Karpas-422 (cell line): Measurements from ENCODE around the gene SORD. TPM values are rescaled to one million over a fixed set of nuclear protein-coding genes. Genes with fewer than 3 reads are reported as not detected.
"Not testable (repeated sequence)": the region's sequence is repeated elsewhere in the genome, so short reads cannot be mapped to it uniquely, and the experiment has no call there.

Source experiments
- DNase-seq: peaks from one replicate; pipeline ENCODE4 v3.0.0-alpha.2; 2015
- H2AFZ ChIP-seq: fragments of 200-600 bp; sonication (generic); 2 replicates; pipeline ENCODE4 v1.6.1; 2014; ENCODE audit warnings: antibody characterized with exemption, low read length, mixed read lengths
- H3K27ac ChIP-seq: fragments of 200-600 bp; sonication (generic); 2 replicates; pipeline ENCODE4 v1.5.1; 2014; ENCODE audit warnings: mild to moderate bottlenecking, low read length, moderate library complexity
- H3K27me3 ChIP-seq: fragments of 200-600 bp; sonication (generic); 2 replicates; pipeline ENCODE4 v1.6.1; 2014; ENCODE audit warnings: low read length, mixed read lengths
- H3K36me3 ChIP-seq: fragments of 200-600 bp; sonication (generic); 2 replicates; pipeline ENCODE4 v1.6.1; 2014; ENCODE audit warnings: low read length, mixed read lengths; ENCODE audit not compliant: insufficient read depth
- H3K4me1 ChIP-seq: fragments of 200-600 bp; sonication (generic); 2 replicates; pipeline ENCODE4 v1.6.1; 2014; ENCODE audit warnings: mild to moderate bottlenecking, low read length, mixed read lengths
- H3K4me2 ChIP-seq: fragments of 200-600 bp; sonication (generic); 2 replicates; pipeline ENCODE4 v1.6.1; 2014; ENCODE audit warnings: low read length, low read depth, mild to moderate bottlenecking; ENCODE audit not compliant: poor library complexity, severe bottlenecking
- H3K4me3 ChIP-seq: fragments of 200-600 bp; sonication (generic); 2 replicates; pipeline ENCODE4 v1.5.1; 2014; ENCODE audit warnings: mild to moderate bottlenecking, antibody characterized with exemption, low read length, mixed read lengths
- H3K79me2 ChIP-seq: fragments of 200-600 bp; sonication (generic); 2 replicates; pipeline ENCODE4 v1.6.1; 2014; ENCODE audit warnings: mild to moderate bottlenecking, low read length, mixed read lengths
- H3K9ac ChIP-seq: fragments of 200-600 bp; sonication (generic); 2 replicates; pipeline ENCODE4 v1.6.0; 2014; ENCODE audit warnings: low read length
- H3K9me2 ChIP-seq: fragments of 200-600 bp; sonication (generic), shearing (Covaris generic); replicated peaks from 2 replicates; pipeline ENCODE4 v1.6.0; 2014; ENCODE audit warnings: mild to moderate bottlenecking, low read length, moderate library complexity; ENCODE audit not compliant: insufficient read depth
- H3K9me3 ChIP-seq: fragments of 300-700, 200-600 bp; sonication (generic); 2 replicates; pipeline ENCODE4 v1.6.1; 2014; ENCODE audit warnings: low read length, mixed read lengths
- H4K20me1 ChIP-seq: fragments of 200-600 bp; sonication (generic); 2 replicates; pipeline ENCODE4 v1.6.1; 2014; ENCODE audit warnings: mild to moderate bottlenecking, antibody characterized with exemption, low read length, low read depth; ENCODE audit not compliant: insufficient read depth
- total RNA-seq: library from RNA; depleted of rRNA; stranded (reverse); fragments of >200 nt; shearing (Covaris generic); gene quantifications from 2 replicates; pipeline ENCODE4 v1.2.3, GENCODE V29; 2014; ENCODE audit warnings: low replicate concordance

SORD gene
- total RNA-seq, 1 experiment from 2014 or later = 33.5 TPM

GRCh38 chr15:45030743-45031142 lies 7.7 kb downstream of the SORD start:
- H3K27me3 ChIP-seq = no peaks in the 10 kb centered on the region
- no peak overlapping the region for H3K27ac ChIP-seq
- peaks cover 55% of the 10 kb centered on the region for H3K79me2 ChIP-seq
- no peak overlapping the region for H3K9ac ChIP-seq
- peaks cover 15% of the 10 kb centered on the region for H3K4me1 ChIP-seq
- H3K4me2 ChIP-seq = no peak overlapping the region
- no peaks in the 10 kb centered on the region for H4K20me1 ChIP-seq
- no peaks in the 10 kb centered on the region for H3K9me2 ChIP-seq
- no peak overlapping the region for H3K4me3 ChIP-seq
- peak; percentile 27 for DNase-seq
- peaks cover 47% of the 10 kb centered on the region for H3K36me3 ChIP-seq
- no peaks in the 10 kb centered on the region for H3K9me3 ChIP-seq
- no peak overlapping the region for H2AFZ ChIP-seq

DNA sequence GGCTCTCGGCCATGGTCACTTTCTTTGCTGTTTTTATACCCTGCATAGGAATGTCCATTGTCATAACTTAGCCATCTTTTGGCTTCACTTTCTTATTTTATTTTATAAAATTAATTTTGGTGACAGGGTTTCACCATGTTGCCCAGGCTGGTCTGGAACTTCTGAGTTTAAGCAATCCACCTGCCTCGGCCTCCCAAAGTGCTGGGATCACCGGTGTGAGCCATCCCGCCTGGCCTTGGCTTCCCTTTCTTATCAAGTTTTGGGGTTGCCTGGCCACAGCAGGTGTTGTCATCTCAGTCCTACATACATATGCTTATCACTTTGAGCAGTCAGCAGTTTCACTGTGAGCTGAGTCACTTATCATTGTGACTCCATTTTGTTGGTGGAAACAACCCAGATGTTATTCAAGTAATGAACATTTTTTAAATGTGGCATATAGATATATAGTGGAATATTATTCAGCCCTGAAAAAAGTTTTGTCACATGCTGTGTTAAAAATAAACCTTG lies 8.6 kb downstream of the SORD start:
- DNase-seq, H3K4me2 ChIP-seq: not testable (repeated sequence)

GRCh38 chr15:45032501-45032900 lies 9.5 kb downstream of the SORD start:
- not testable (repeated sequence) for H3K4me1 ChIP-seq, H3K4me2 ChIP-seq, H4K20me1 ChIP-seq, H3K27ac ChIP-seq, DNase-seq, H2AFZ ChIP-seq, H3K9me3 ChIP-seq, H3K4me3 ChIP-seq, H3K27me3 ChIP-seq, H3K9me2 ChIP-seq, H3K9ac ChIP-seq
- Histone ChIP-seq H3K36me3 (peaks cover 34% of the 10 kb centered on the region), H3K79me2 (peaks cover 43% of the 10 kb centered on the region)

More for the DNA sequence above, 8.6 kb downstream of the SORD start:
- H2AFZ ChIP-seq, H3K27ac ChIP-seq, H4K20me1 ChIP-seq, H3K9ac ChIP-seq, H3K9me3 ChIP-seq, H3K4me3 ChIP-seq, H3K9me2 ChIP-seq, H3K27me3 ChIP-seq, H3K4me1 ChIP-seq: not testable (repeated sequence)
- peaks cover 48% of the 10 kb centered on the region for H3K79me2 ChIP-seq
- peaks cover 43% of the 10 kb centered on the region for H3K36me3 ChIP-seq

GRCh38 chr15:45034087-45034486 lies 11.1 kb downstream of the SORD start:
- peaks cover 39% of the 10 kb centered on the region for H3K79me2 ChIP-seq
- not testable (repeated sequence) for H3K9me2 ChIP-seq, DNase-seq, H3K9ac ChIP-seq, H3K27me3 ChIP-seq, H3K4me3 ChIP-seq, H3K4me1 ChIP-seq, H4K20me1 ChIP-seq, H3K4me2 ChIP-seq, H3K9me3 ChIP-seq, H2AFZ ChIP-seq, H3K27ac ChIP-seq
- peaks cover 22% of the 10 kb centered on the region; the same call in 1 of the 2 replicates for H3K36me3 ChIP-seq

GRCh38 chr15:45034600-45035375 lies 11.8 kb downstream of the SORD start:
- not testable (repeated sequence) for H3K9me2 ChIP-seq, H3K4me1 ChIP-seq, H3K9me3 ChIP-seq, H3K27me3 ChIP-seq, H3K27ac ChIP-seq, H3K9ac ChIP-seq, H3K4me3 ChIP-seq, H3K4me2 ChIP-seq, H4K20me1 ChIP-seq, H2AFZ ChIP-seq
- Histone ChIP-seq H3K36me3 (peaks cover 15% of the 10 kb centered on the region; the same call in 1 of the 2 replicates), H3K79me2 (peaks cover 32% of the 10 kb centered on the region)
- DNase-seq = peak; percentile 14

DNA sequence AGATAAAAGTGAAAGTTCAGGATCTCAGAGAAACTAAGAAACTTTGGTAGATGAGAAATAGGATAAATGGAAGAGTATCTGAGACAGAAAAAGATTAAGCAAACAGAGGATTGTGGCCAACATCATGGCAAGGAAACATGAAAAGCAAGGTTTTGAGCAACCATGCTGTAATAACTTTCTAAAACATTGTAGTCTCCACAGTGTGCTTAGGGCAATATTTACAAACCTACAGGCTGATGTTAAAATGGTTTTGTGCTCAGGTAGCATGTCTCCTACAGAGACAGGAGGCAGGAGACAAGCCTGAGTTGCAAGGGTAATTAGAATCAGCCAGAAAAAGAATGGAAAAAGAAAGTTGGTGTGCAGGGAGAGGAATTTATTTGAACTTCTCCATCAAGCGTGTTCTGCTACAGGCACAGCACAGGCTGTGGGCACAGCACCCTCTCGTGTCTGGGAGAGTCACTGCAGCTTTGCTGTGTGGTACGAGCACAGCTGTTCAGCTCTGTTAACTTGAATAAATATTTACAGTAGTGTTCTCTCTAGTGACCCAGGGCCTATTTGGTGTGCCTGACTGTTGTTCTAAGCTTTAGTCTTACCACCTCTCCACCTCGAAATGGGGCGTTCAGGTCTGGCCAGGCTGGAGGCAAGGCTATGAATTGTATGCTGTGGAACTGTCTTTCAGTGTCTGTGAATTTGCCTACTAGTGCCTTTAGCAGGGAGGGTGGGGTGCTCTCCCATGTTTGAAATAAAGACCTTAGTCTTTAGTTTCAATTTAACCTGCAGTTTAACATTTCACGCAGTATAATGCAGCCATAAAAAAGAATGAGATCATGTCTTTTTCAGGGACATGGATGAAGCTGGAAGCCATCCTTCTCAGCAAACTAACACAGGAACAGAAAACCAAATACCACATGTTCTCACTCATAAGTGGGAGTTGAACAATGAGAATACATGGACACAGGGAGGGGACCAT lies 14.1 kb downstream of the SORD start:
- H3K9ac ChIP-seq, H3K9me2 ChIP-seq, H4K20me1 ChIP-seq, H2AFZ ChIP-seq, H3K4me1 ChIP-seq, H3K9me3 ChIP-seq, H3K36me3 ChIP-seq, H3K4me2 ChIP-seq, H3K27me3 ChIP-seq, H3K4me3 ChIP-seq: not testable (repeated sequence)
- DNase-seq = peak; percentile 88
- Histone ChIP-seq H3K27ac (0 out of 2 replicates have a peak overlapping the region, but pooled peaks have one; percentile 23), H3K79me2 (peaks cover 15% of the 10 kb centered on the region)

DNA sequence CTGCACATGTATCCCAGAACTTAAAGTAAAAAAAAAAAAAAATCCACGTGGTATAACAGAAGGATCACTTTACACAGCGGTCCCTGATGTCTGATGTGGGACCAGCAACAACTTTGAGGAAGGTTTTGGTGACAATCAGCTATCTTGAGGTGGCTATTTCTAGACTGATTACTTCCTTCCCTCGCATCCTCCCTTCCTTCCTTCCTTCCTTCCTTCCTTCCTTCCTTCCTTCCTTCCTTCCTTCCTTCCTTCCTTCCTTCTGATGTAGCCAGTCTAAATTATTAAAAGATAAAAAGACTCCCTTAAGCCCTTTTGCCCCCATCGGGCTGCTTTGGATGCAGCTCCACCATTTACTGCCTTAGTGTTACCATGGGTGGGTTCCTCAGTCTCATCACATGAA lies 14.9 kb downstream of the SORD start:
- peaks cover 2% of the 10 kb centered on the region; the same call in 1 of the 2 replicates for H3K4me1 ChIP-seq
- no peak overlapping the region for H2AFZ ChIP-seq
- H3K4me3 ChIP-seq = no peak overlapping the region
- no peak overlapping the region for H3K27ac ChIP-seq
- no peaks in the 10 kb centered on the region; the same call in 1 of the 2 replicates for H3K36me3 ChIP-seq
- no peak overlapping the region for H3K4me2 ChIP-seq
- no peaks in the 10 kb centered on the region for H3K9me2 ChIP-seq
- H4K20me1 ChIP-seq = no peaks in the 10 kb centered on the region
- no peak for DNase-seq
- no peaks in the 10 kb centered on the region for H3K9me3 ChIP-seq
- H3K27me3 ChIP-seq = no peaks in the 10 kb centered on the region
- H3K9ac ChIP-seq = no peak overlapping the region
- peaks cover 15% of the 10 kb centered on the region for H3K79me2 ChIP-seq

GRCh38 chr15:45040396-45040795 lies 17.4 kb downstream of the SORD start:
- not testable (repeated sequence) for H3K27ac ChIP-seq, H2AFZ ChIP-seq, H3K4me2 ChIP-seq, H3K9me3 ChIP-seq, H3K27me3 ChIP-seq, H3K9me2 ChIP-seq, H4K20me1 ChIP-seq, H3K36me3 ChIP-seq, H3K4me3 ChIP-seq, DNase-seq, H3K9ac ChIP-seq
- Histone ChIP-seq H3K79me2 (peaks cover 15% of the 10 kb centered on the region), H3K4me1 (peaks cover 10% of the 10 kb centered on the region)
